CD8-positive, alpha-beta memory T cell (primary cell): Measurements from ENCODE around the gene ZNF143. TPM values are rescaled to one million over a fixed set of nuclear protein-coding genes. Genes with fewer than 3 reads are reported as not detected.
A peak's percentile ranks its signal among the peaks of the same experiment; 100 is the strongest.

ENCODE experiments used
- CTCF ChIA-PET: fragments of 350-600 bp; sonication (Branson Sonifier 250); formaldehyde crosslinking; loops from one replicate; lab custom pipeline; 2021; ENCODE audit warnings: antibody characterized with exemption; lab: Charles Lee
- POLR2A ChIA-PET: fragments of 350-600 bp; sonication (Branson Sonifier 250); formaldehyde crosslinking; loops from one replicate; lab custom pipeline; 2021; ENCODE audit warnings: antibody characterized with exemption; lab: Charles Lee
- DNase-seq, 5 donors: peaks; one replicate each; pipeline versions ENCODE4 v3.0.0 to v3.0.0-alpha.2; 2020 to 2022; ENCODE audit warnings: mixed read lengths in 1 of 5
- H3K27ac ChIP-seq: one replicate; pipeline ENCODE4 v1.7.0; 2013; ENCODE audit warnings: low read depth, mild to moderate bottlenecking, low read length, moderate library complexity
- H3K27me3 ChIP-seq: 2 replicates; pipeline ENCODE4 v1.7.0; 2013; ENCODE audit warnings: low read length, mild to moderate bottlenecking; ENCODE audit not compliant: insufficient read depth, poor library complexity, severe bottlenecking
- H3K36me3 ChIP-seq: 2 replicates; pipeline ENCODE4 v1.7.0; 2013; ENCODE audit warnings: mild to moderate bottlenecking, low read length, moderate library complexity; ENCODE audit not compliant: insufficient read depth
- H3K4me1 ChIP-seq: 2 replicates; pipeline ENCODE4 v1.7.0; 2013; ENCODE audit warnings: mild to moderate bottlenecking, low read length, moderate library complexity; ENCODE audit not compliant: insufficient read depth
- H3K4me3 ChIP-seq: 2 replicates; pipeline ENCODE4 v1.7.0; 2013; ENCODE audit warnings: mild to moderate bottlenecking, low read length
- H3K9me3 ChIP-seq: 2 replicates; pipeline ENCODE4 v1.7.0; 2013; ENCODE audit warnings: mild to moderate bottlenecking, low read length
- H3K27ac Mint-ChIP-seq, 8 donors: one replicate each; pipeline ENCODE4 v1.8.0; 2020 to 2021; ENCODE audit warnings: mixed read lengths in 8 of 8, mild to moderate bottlenecking in 6 of 8, inconsistent platforms in 3 of 8, moderate library complexity in 3 of 8
- H3K27me3 Mint-ChIP-seq, 2 donors: one replicate each; pipeline ENCODE4 v1.8.0; 2020 to 2021; ENCODE audit warnings: mixed read lengths in 2 of 2, mild to moderate bottlenecking in 1 of 2, moderate library complexity in 1 of 2
- H3K36me3 Mint-ChIP-seq, 3 donors: one replicate each; pipeline ENCODE4 v1.8.0; 2020 to 2021; ENCODE audit warnings: mixed read lengths in 3 of 3, inconsistent platforms in 1 of 3, mild to moderate bottlenecking in 1 of 3
- H3K4me1 Mint-ChIP-seq, 3 donors: one replicate each; pipeline ENCODE4 v1.8.0; 2020 to 2021; ENCODE audit warnings: mixed read lengths in 3 of 3, inconsistent platforms in 1 of 3, mild to moderate bottlenecking in 1 of 3
- H3K4me3 Mint-ChIP-seq, 7 donors: one replicate each; pipeline ENCODE4 v1.8.0; 2020 to 2021; ENCODE audit warnings: mixed read lengths in 7 of 7, mild to moderate bottlenecking in 6 of 7, moderate library complexity in 4 of 7, inconsistent platforms in 2 of 7
- H3K9me3 Mint-ChIP-seq, 5 donors: one replicate each; pipeline ENCODE4 v1.8.0; 2020 to 2022; ENCODE audit warnings: mixed read lengths in 5 of 5, mild to moderate bottlenecking in 3 of 5, moderate library complexity in 2 of 5, inconsistent platforms in 1 of 5
- polyA plus RNA-seq: library from polyadenylated mRNA; unstranded; fragments of 300-500 nt; fragmentation: Illumina TruSeq; gene quantifications from one replicate; pipeline ENCODE4 v1.2.3, GENCODE V29; 2021
- total RNA-seq, 2 experiments: library from RNA; stranded (reverse); gene quantifications; one replicate each; pipeline ENCODE4 v1.2.3, GENCODE V29; 2021

The ZNF143 gene
- total and polyA plus RNA-seq, 3 experiments from 2014 or later, result 33.0 to 39.8 (median 33.3) TPM

DNA sequence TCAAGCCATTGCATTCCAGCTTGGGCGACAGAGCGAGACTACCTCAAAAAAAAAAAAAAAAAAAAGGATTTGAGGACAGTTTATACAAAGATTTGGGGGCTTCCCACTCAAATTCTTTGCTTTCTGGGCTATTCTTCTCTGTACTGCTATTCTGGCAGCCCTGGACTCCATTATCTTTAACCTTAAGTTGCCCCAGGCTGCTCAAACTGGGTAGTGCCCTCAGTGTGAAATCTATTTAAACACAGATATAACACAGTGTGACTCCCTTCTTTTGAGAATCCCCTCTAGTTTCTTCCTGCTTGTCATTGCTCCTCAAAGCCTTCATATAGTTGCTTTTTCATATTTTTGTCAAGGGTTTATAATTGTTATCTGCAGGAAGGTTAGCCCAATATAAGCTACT, 63.2 kb downstream of the ZNF143 start:
- H3K27ac Mint-ChIP-seq, result peak overlapping the region in 1 of 8 donors; percentile 55

GRCh38 chr11:9525116-9525515, 64.3 kb downstream of the ZNF143 start:
- Histone ChIP-seq H3K27me3 (no peaks in the 10 kb centered on the region), H3K36me3 (peaks cover 17% of the 10 kb centered on the region), H3K9me3 (no peaks in the 10 kb centered on the region), H3K4me3 (no peak overlapping the region), H3K27ac (no peak overlapping the region), H3K4me1 (no peaks in the 10 kb centered on the region)
- H3K27ac Mint-ChIP-seq, result no peak overlapping the region
- no peak for DNase-seq
- no peak overlapping the region for H3K4me3 Mint-ChIP-seq
- H3K36me3 Mint-ChIP-seq, result peaks cover 0 to 53% (median 12%) of the 10 kb centered on the region in 3 donors
- ChIA-PET CTCF (interaction anchor here (2.4 to 3.3 kb wide), 2 partner anchors 10 to 89 kb away, joined by 7 to 13 read pairs; no protein-coding TSS in a partner anchor), POLR2A (no interaction called here)
- H3K27me3 Mint-ChIP-seq, result no peaks in the 10 kb centered on the region
- H3K9me3 Mint-ChIP-seq, result no peaks in the 10 kb centered on the region
- H3K4me1 Mint-ChIP-seq, result no peaks in the 10 kb centered on the region

More for the DNA sequence above, 63.2 kb downstream of the ZNF143 start:
- H3K4me3 Mint-ChIP-seq, result no peak overlapping the region
- ChIA-PET CTCF (interaction anchor here (3.3 kb wide), 1 partner anchor 90 kb away, joined by 13 read pairs; no protein-coding TSS in a partner anchor), POLR2A (interaction anchor here (0.7 kb wide), 1 partner anchor 33 kb away, joined by 3 read pairs; no protein-coding TSS in a partner anchor)
- H3K4me1 ChIP-seq, result no peaks in the 10 kb centered on the region
- H3K4me3 ChIP-seq, result no peak overlapping the region
- H3K9me3 ChIP-seq, result no peaks in the 10 kb centered on the region
- peaks cover 0 to 58% (median 12%) of the 10 kb centered on the region in 3 donors for H3K36me3 Mint-ChIP-seq
- no peaks in the 10 kb centered on the region for H3K27me3 ChIP-seq
- no peaks in the 10 kb centered on the region for H3K9me3 Mint-ChIP-seq
- peaks cover 17% of the 10 kb centered on the region for H3K36me3 ChIP-seq
- no peaks in the 10 kb centered on the region for H3K27me3 Mint-ChIP-seq
- no peak for DNase-seq
- H3K27ac ChIP-seq, result no peak overlapping the region
- no peaks in the 10 kb centered on the region for H3K4me1 Mint-ChIP-seq

- H3K36me3 ChIP-seq, result peaks cover 17% of the 10 kb centered on the region
- ChIA-PET CTCF (no interaction called here), POLR2A (no interaction called here)
- no peaks in the 10 kb centered on the region for H3K27me3 ChIP-seq
- no peak for DNase-seq
- Mint-ChIP-seq H3K4me3 (no peak overlapping the region), H3K27ac (peak overlapping the region in 2 of 8 donors; percentile 1 to 19), H3K4me1 (no peaks in the 10 kb centered on the region), H3K9me3 (no peaks in the 10 kb centered on the region), H3K36me3 (peaks cover 0 to 40% (median 12%) of the 10 kb centered on the region in 3 donors), H3K27me3 (no peaks in the 10 kb centered on the region)
- H3K9me3 ChIP-seq, result no peaks in the 10 kb centered on the region
- H3K4me1 ChIP-seq, result no peaks in the 10 kb centered on the region
- no peak overlapping the region for H3K4me3 ChIP-seq
- no peak overlapping the region for H3K27ac ChIP-seq
These were observed 66.8 kb downstream of the ZNF143 start for GRCh38 chr11:9527481-9528135.

DNA sequence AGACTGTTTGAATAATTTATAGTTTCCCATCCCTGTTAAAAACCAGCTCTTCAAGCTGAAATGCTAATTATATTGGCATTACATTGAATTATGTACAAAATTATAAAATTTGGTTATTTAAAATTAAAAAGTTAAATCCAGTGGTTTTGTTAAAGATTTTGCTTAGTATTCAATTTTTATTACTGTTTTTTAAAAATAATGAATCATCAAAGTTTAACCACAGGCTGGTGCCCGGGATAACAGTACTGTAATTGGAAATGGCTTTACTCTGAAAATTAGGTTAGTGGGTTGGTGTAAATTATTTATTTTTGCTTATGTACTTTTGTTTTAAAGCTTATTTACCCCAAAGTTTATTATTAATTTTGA, 67.3 kb downstream of the ZNF143 start:
- no peak overlapping the region for H3K27ac ChIP-seq
- no peaks in the 10 kb centered on the region for H3K27me3 Mint-ChIP-seq
- ChIA-PET POLR2A (no interaction called here), CTCF (interaction anchor here (1.0 kb wide), 1 partner anchor 52 kb away, joined by 3 read pairs; no protein-coding TSS in a partner anchor)
- no peaks in the 10 kb centered on the region for H3K9me3 Mint-ChIP-seq
- DNase-seq, result no peak
- H3K9me3 ChIP-seq, result no peaks in the 10 kb centered on the region
- H3K4me3 ChIP-seq, result no peak overlapping the region
- H3K27ac Mint-ChIP-seq, result no peak overlapping the region
- no peaks in the 10 kb centered on the region for H3K4me1 Mint-ChIP-seq
- no peak overlapping the region for H3K4me3 Mint-ChIP-seq
- peaks cover 17% of the 10 kb centered on the region for H3K36me3 ChIP-seq
- no peaks in the 10 kb centered on the region for H3K4me1 ChIP-seq
- peaks cover 0 to 38% (median 12%) of the 10 kb centered on the region in 3 donors for H3K36me3 Mint-ChIP-seq
- H3K27me3 ChIP-seq, result no peaks in the 10 kb centered on the region

DNA sequence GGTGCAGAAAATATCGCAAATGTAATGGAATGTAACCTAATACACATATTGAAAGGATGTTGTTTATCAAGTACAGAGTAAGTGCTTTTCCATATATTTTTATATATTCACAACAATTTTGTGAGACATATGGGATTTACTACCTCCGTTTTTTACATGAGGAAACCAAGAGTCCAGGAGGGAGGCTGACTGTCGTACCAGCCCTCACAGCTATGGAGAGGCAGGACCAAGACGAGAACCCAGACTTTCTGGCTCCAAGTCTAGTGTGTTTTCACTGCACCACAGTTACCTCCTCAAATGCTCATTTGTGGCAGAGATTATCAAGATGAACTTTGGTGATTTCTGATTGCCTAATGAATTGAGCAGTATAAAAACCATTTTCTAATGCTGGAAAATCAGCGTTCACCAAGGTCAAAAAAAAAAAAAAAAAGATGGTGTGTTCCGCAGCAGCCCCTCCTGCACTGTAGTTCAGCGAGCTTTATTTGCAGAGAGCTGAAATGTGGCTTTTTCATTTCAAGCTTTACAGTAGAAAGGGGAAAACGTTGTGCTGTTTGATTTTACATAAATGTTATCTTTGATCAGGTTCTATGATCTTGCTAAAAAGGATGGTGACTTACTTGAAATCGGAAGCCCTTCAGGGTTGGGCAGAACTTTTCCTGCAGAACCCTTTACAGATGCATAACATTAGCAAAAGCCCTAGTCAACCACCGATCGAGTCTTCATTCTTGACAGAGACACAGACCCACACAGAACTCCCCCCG, 67.9 kb downstream of the ZNF143 start:
- ChIA-PET CTCF (interaction anchor here (1.0 to 2.8 kb wide), 4 partner anchors 10 to 220 kb away, joined by 3 to 16 read pairs (median 3); no protein-coding TSS in a partner anchor), POLR2A (no interaction called here)
- no peak overlapping the region for H3K27ac Mint-ChIP-seq
- H3K36me3 Mint-ChIP-seq, result peaks cover 0 to 37% (median 12%) of the 10 kb centered on the region in 3 donors
- no peak for DNase-seq
- no peak overlapping the region for H3K4me3 Mint-ChIP-seq
- Histone ChIP-seq H3K36me3 (peaks cover 17% of the 10 kb centered on the region), H3K4me3 (no peak overlapping the region), H3K27ac (no peak overlapping the region), H3K9me3 (no peaks in the 10 kb centered on the region), H3K27me3 (no peaks in the 10 kb centered on the region), H3K4me1 (no peaks in the 10 kb centered on the region)
- no peaks in the 10 kb centered on the region for H3K27me3 Mint-ChIP-seq
- no peaks in the 10 kb centered on the region for H3K9me3 Mint-ChIP-seq
- no peaks in the 10 kb centered on the region for H3K4me1 Mint-ChIP-seq

DNA sequence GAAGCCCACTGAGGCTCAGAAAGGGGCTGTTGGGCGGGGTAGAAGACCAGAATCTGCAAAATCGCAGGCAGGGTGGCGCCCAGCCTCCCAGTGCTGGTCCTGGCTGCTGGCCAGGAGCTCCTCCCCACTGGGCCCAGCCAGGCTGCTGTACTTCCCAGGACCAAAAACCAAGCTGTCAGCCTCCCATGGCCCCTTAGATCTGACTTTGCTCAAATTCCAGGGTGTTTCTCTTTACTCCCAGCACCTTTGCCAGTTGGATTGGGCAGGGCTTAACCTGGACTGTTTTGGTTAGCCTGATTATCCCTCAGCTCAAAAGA, 68.5 kb downstream of the ZNF143 start:
- ChIA-PET CTCF (interaction anchor here (1.2 to 2.8 kb wide), 3 partner anchors 9 to 219 kb away, joined by 3 to 16 read pairs (median 3); no protein-coding TSS in a partner anchor), POLR2A (no interaction called here)
- Mint-ChIP-seq H3K27me3 (no peaks in the 10 kb centered on the region), H3K36me3 (peaks cover 0 to 33% (median 12%) of the 10 kb centered on the region in 3 donors), H3K4me1 (no peaks in the 10 kb centered on the region), H3K27ac (no peak overlapping the region), H3K4me3 (no peak overlapping the region), H3K9me3 (no peaks in the 10 kb centered on the region)
- no peak for DNase-seq
- no peaks in the 10 kb centered on the region for H3K27me3 ChIP-seq
- H3K4me3 ChIP-seq, result no peak overlapping the region
- H3K36me3 ChIP-seq, result peaks cover 17% of the 10 kb centered on the region
- H3K27ac ChIP-seq, result no peak overlapping the region
- no peaks in the 10 kb centered on the region for H3K9me3 ChIP-seq
- H3K4me1 ChIP-seq, result no peaks in the 10 kb centered on the region

DNA sequence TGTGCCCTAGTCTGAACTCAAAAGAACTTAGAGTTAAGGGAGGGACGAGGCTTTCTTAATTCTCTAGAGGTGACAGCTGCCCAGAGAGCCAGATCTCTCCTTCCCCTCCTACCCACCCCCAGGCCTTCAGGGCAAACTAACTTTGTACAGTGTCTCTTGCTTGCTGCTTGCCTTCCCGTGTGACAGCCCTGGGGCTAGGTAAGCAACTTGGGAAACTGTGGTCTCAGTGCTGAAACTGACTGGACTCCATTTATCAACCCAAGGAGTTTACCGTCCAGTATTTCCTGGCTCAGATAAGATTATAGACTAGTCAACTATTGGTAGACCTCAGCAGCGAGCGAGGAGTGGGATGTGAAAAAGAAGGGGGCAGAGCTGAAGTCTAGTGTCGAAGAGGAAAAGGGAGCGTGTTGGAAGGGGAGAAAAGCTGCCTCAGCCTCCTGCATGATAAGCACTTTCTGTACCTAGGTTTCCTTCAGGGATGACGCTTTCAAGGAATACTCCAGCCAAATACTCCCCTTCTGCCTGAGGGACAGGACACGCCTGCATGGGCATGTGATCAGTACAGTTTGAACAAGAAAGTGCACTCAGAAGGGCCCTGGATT, 69.3 kb downstream of the ZNF143 start:
- Mint-ChIP-seq H3K4me1 (no peaks in the 10 kb centered on the region), H3K27me3 (no peaks in the 10 kb centered on the region), H3K9me3 (no peaks in the 10 kb centered on the region), H3K27ac (peak overlapping the region in 1 of 8 donors; percentile 48), H3K36me3 (peaks cover 0 to 28% (median 11%) of the 10 kb centered on the region in 3 donors), H3K4me3 (no peak overlapping the region)
- DNase-seq, result no peak
- POLR2A ChIA-PET, result no interaction called here
- H3K9me3 ChIP-seq, result no peaks in the 10 kb centered on the region
- H3K36me3 ChIP-seq, result peaks cover 13% of the 10 kb centered on the region
- CTCF ChIA-PET, result interaction anchor here (1.2 to 2.8 kb wide), 3 partner anchors 8 to 218 kb away, joined by 3 to 16 read pairs (median 3); no protein-coding TSS in a partner anchor
- peak overlapping the region; percentile 14 for H3K27ac ChIP-seq
- H3K27me3 ChIP-seq, result no peaks in the 10 kb centered on the region
- no peak overlapping the region for H3K4me3 ChIP-seq
- H3K4me1 ChIP-seq, result no peaks in the 10 kb centered on the region
